H1 (cell line): Measurements from ENCODE around the gene ZSCAN10. TPM values are rescaled to one million over a fixed set of nuclear protein-coding genes. Genes with fewer than 3 reads are reported as not detected.

Experiments
- CTCF ChIA-PET: fragments of 300-600 bp; sonication (Branson Sonifier 250); formaldehyde crosslinking; loops from one replicate; lab custom pipeline; 2021; ENCODE audit not compliant: partially characterized antibody; lab: Charles Lee
- POLR2A ChIA-PET: fragments of 300-600 bp; sonication (Branson Sonifier 250); formaldehyde crosslinking; loops from one replicate; lab custom pipeline; 2021; ENCODE audit warnings: inconsistent platforms; ENCODE audit not compliant: partially characterized antibody; lab: Charles Lee
- DNase-seq, 2 experiments: peaks; one replicate each; pipeline versions ENCODE4 v3.0.0 to v3.0.0-alpha.2; 2010 to 2022; ENCODE audit warnings: low spot score in 2 of 2, low read depth in 1 of 2, mixed read lengths in 1 of 2
- FAIRE-seq: peaks from 2 replicates; lab custom pipeline; 2011; peaks lifted over from hg19 to GRCh38; lab: Jason Lieb, UNC
- H2AFZ ChIP-seq: 2 replicates; pipeline ENCODE4 v1.8.1; 2012; ENCODE audit warnings: low read length, inconsistent platforms
- H2AK5ac ChIP-seq: 2 replicates; pipeline ENCODE4 v1.6.1; 2013; ENCODE audit warnings: low read depth, low read length
- H2BK120ac ChIP-seq: replicated peaks from 2 replicates; pipeline ENCODE3; 2013; ENCODE audit warnings: low read depth, low read length, inconsistent platforms
- H2BK12ac ChIP-seq: 2 replicates; pipeline ENCODE4 v1.6.1; 2013; ENCODE audit warnings: low read depth, low read length
- H2BK15ac ChIP-seq: 2 replicates; pipeline ENCODE4 v1.6.1; 2013; ENCODE audit warnings: low read length
- H2BK20ac ChIP-seq: 2 replicates; pipeline ENCODE4 v1.6.1; 2013; ENCODE audit warnings: low read length
- H2BK5ac ChIP-seq: 2 replicates; pipeline ENCODE4 v1.6.1; 2013; ENCODE audit warnings: low read depth, low read length
- H3K14ac ChIP-seq: 2 replicates; pipeline ENCODE4 v1.6.1; 2013; ENCODE audit warnings: inconsistent platforms; ENCODE audit not compliant: insufficient read length
- H3K18ac ChIP-seq: 2 replicates; pipeline ENCODE4 v1.6.1; 2013; ENCODE audit warnings: low read length; ENCODE audit errors: extremely low read depth
- H3K23ac ChIP-seq: 2 replicates; pipeline ENCODE4 v1.6.1; 2013; ENCODE audit warnings: inconsistent platforms; ENCODE audit not compliant: insufficient read length
- H3K23me2 ChIP-seq: 2 replicates; pipeline ENCODE4 v1.6.1; 2013; ENCODE audit warnings: low read depth, low read length
- H3K27ac ChIP-seq: 2 replicates; pipeline ENCODE4 v1.6.1; 2011; ENCODE audit warnings: low read depth, low read length, inconsistent platforms
- H3K27me3 ChIP-seq, 4 experiments: replicated peaks in 1 of 4; 1 replicate in 1 of 4; 2 replicates in 3 of 4; pipeline versions ENCODE4 v1.6.1 to v1.8.1; 2011 to 2013; ENCODE audit warnings: low read length in 3 of 4, mild to moderate bottlenecking in 3 of 4, inconsistent platforms in 2 of 4, mixed read lengths in 2 of 4, moderate library complexity in 1 of 4; ENCODE audit not compliant: control insufficient read depth in 3 of 4, insufficient read depth in 3 of 4; ENCODE audit errors: extremely low read depth in 1 of 4
- H3K36me3 ChIP-seq, 4 experiments: 2 replicates each; pipeline versions ENCODE4 v1.6.1 to v1.8.1; 2011 to 2013; ENCODE audit warnings: mild to moderate bottlenecking in 4 of 4, low read length in 3 of 4, moderate library complexity in 2 of 4, control low read depth in 1 of 4, inconsistent platforms in 1 of 4; ENCODE audit not compliant: insufficient read depth in 4 of 4, control insufficient read depth in 2 of 4
- H3K4ac ChIP-seq: replicated peaks from 2 replicates; pipeline ENCODE3; 2013; ENCODE audit warnings: low read length, low read depth, mixed read lengths, inconsistent platforms; ENCODE audit not compliant: insufficient read length
- H3K4me1 ChIP-seq, 4 experiments: replicated peaks in 1 of 4; 1 replicate in 1 of 4; 2 replicates in 3 of 4; pipeline versions ENCODE4 v1.6.1 to v1.8.1; 2011 to 2013; ENCODE audit warnings: low read length in 3 of 4, inconsistent platforms in 2 of 4, mixed read lengths in 1 of 4; ENCODE audit not compliant: insufficient read depth in 4 of 4, control insufficient read depth in 3 of 4
- H3K4me2 ChIP-seq, 2 experiments: 2 replicates each; pipeline versions ENCODE4 v1.6.1 to v1.8.1; 2011 to 2013; ENCODE audit warnings: low read depth in 2 of 2, low read length in 2 of 2, control low read depth in 1 of 2, inconsistent platforms in 1 of 2, mild to moderate bottlenecking in 1 of 2; ENCODE audit not compliant: insufficient read depth in 1 of 2
- H3K4me3 ChIP-seq, 4 experiments: fragments of 200-600, 300-600 bp in 1 of 4; sonication (generic), shearing (Covaris generic), sonication (Bioruptor Twin) in 1 of 4; 2 replicates each; pipeline versions ENCODE4 v1.5.1 to v1.8.1; 2011 to 2016; ENCODE audit warnings: low read length in 4 of 4, low read depth in 3 of 4, control low read depth in 2 of 4, inconsistent platforms in 2 of 4, mild to moderate bottlenecking in 2 of 4, mixed read lengths in 1 of 4, moderate library complexity in 1 of 4; ENCODE audit not compliant: insufficient read depth in 2 of 4; ENCODE audit errors: extremely low read depth in 1 of 4
- H3K56ac ChIP-seq: replicated peaks from 2 replicates; pipeline ENCODE3; 2013; ENCODE audit warnings: low read depth, mild to moderate bottlenecking, mixed read lengths, low read length, inconsistent platforms; ENCODE audit not compliant: insufficient read length
- H3K79me1 ChIP-seq: 2 replicates; pipeline ENCODE4 v1.6.1; 2013; ENCODE audit warnings: low read depth, low read length, control low read depth
- H3K79me2 ChIP-seq, 2 experiments: 2 replicates each; pipeline versions ENCODE4 v1.6.1 to v1.8.1; 2012 to 2013; ENCODE audit warnings: low read length in 2 of 2, mild to moderate bottlenecking in 2 of 2, inconsistent platforms in 1 of 2; ENCODE audit not compliant: insufficient read depth in 2 of 2, control insufficient read depth in 1 of 2
- H3K9ac ChIP-seq, 4 experiments: replicated peaks in 1 of 4; 1 replicate in 1 of 4; 2 replicates in 3 of 4; pipeline versions ENCODE4 v1.6.1 to v1.8.1; 2011 to 2013; ENCODE audit warnings: low read depth in 3 of 4, low read length in 3 of 4, control low read depth in 2 of 4, mild to moderate bottlenecking in 2 of 4, moderate library complexity in 2 of 4, inconsistent platforms in 1 of 4; ENCODE audit errors: extremely low read depth in 1 of 4
- H3K9me3 ChIP-seq, 2 experiments: 2 replicates each; pipeline versions ENCODE4 v1.6.1 to v1.8.1; 2012 to 2013; ENCODE audit warnings: mild to moderate bottlenecking in 2 of 2, moderate library complexity in 2 of 2, control low read depth in 1 of 2, inconsistent platforms in 1 of 2, low read depth in 1 of 2, low read length in 1 of 2, mixed read lengths in 1 of 2; ENCODE audit not compliant: insufficient read depth in 2 of 2
- H4K20me1 ChIP-seq, 2 experiments: replicated peaks in 1 of 2; 2 replicates each; pipeline versions ENCODE3 to v1.8.1; 2011 to 2013; ENCODE audit warnings: inconsistent platforms in 2 of 2, low read length in 2 of 2, mild to moderate bottlenecking in 1 of 2; ENCODE audit not compliant: insufficient read depth in 2 of 2, control insufficient read depth in 1 of 2
- H4K5ac ChIP-seq: 2 replicates; pipeline ENCODE4 v1.6.1; 2013; ENCODE audit warnings: low read length, low read depth, mixed read lengths, inconsistent platforms; ENCODE audit not compliant: insufficient read length
- H4K8ac ChIP-seq: 2 replicates; pipeline ENCODE4 v1.8.0; 2013; ENCODE audit warnings: mild to moderate bottlenecking, moderate library complexity, low read length, inconsistent platforms; ENCODE audit not compliant: insufficient read depth; ENCODE audit errors: extremely low read depth
- H4K91ac ChIP-seq: replicated peaks from 2 replicates; pipeline ENCODE3; 2013; ENCODE audit warnings: low read length, mixed read lengths, inconsistent platforms; ENCODE audit not compliant: insufficient read length
- BRCA1 ChIP-seq: IDR thresholded peaks from 2 replicates; pipeline ENCODE4 v1.6.1; 2012; ENCODE audit warnings: low read depth, low read length, improper control_type of control experiment
- MAFK ChIP-seq: IDR thresholded peaks from 2 replicates; pipeline ENCODE4 v1.6.1; 2012; ENCODE audit warnings: low read depth, mild to moderate bottlenecking, improper control_type of control experiment, low read length
- POU5F1 ChIP-seq: IDR thresholded peaks from 2 replicates; pipeline ENCODE4 v1.6.1; 2011; ENCODE audit warnings: low read depth, mild to moderate bottlenecking, low read length, moderate library complexity
- TBP ChIP-seq: IDR thresholded peaks from 2 replicates; pipeline ENCODE4 v1.6.1; 2011; ENCODE audit warnings: low read depth, low read length, improper control_type of control experiment
- TCF12 ChIP-seq: IDR thresholded peaks from 2 replicates; pipeline ENCODE4 v1.6.1; 2011; ENCODE audit warnings: low read depth, mild to moderate bottlenecking, low read length
- USF2 ChIP-seq: IDR thresholded peaks from 2 replicates; pipeline ENCODE4 v1.6.1; 2011; ENCODE audit warnings: low read length, improper control_type of control experiment
- WGBS, 2 experiments: shearing (Covaris generic) in 1 of 2; methylation state at CpG; one replicate each; pipeline versions ENCODE4 v1.1.6 to v1.1.7; 2013 to 2015; ENCODE audit warnings: low lambda C conversion rate in 2 of 2, mixed read lengths in 2 of 2, inconsistent platforms in 1 of 2, low coverage in 1 of 2, missing lambda C conversion rate in 1 of 2; ENCODE audit not compliant: insufficient replicate concordance in 2 of 2, insufficient coverage in 1 of 2, insufficient read length in 1 of 2; ENCODE audit errors: extremely low coverage in 1 of 2, missing lambda C conversion rate in 1 of 2; 5-methylcytosine and 5-hydroxymethylcytosine counted together
- polyA plus RNA-seq, 7 experiments: library from polyadenylated mRNA; depleted of rRNA in 3 of 7; stranded (reverse) in 5 of 7; unstranded in 2 of 7; fragments of >200 nt in 5 of 7; fragments of 200-250 nt in 2 of 7; gene quantifications; 1 replicate in 5 of 7; 2 replicates in 1 of 7; 4 replicates in 1 of 7; pipeline versions ENCODE4 v1.2.1 to v1.2.3, GENCODE V29; 2011 to 2013; ENCODE audit warnings: missing spikeins in 2 of 7, mixed read lengths in 2 of 7
- total RNA-seq: library from RNA; stranded (reverse); fragmentation: NEBNext Ultra II Directional; extraction: Animal tissue kit (Norgen Biotek cat#: 25700); gene quantifications from 2 replicates; pipeline ENCODE4 v1.2.1, GENCODE V29; 2021

Gene ZSCAN10
- total and polyA plus RNA-seq, 2 of the 8 experiments (the other 6 are each of a cell fraction or from before 2014, with no cell fraction given), result 209 to 314 TPM

DNA sequence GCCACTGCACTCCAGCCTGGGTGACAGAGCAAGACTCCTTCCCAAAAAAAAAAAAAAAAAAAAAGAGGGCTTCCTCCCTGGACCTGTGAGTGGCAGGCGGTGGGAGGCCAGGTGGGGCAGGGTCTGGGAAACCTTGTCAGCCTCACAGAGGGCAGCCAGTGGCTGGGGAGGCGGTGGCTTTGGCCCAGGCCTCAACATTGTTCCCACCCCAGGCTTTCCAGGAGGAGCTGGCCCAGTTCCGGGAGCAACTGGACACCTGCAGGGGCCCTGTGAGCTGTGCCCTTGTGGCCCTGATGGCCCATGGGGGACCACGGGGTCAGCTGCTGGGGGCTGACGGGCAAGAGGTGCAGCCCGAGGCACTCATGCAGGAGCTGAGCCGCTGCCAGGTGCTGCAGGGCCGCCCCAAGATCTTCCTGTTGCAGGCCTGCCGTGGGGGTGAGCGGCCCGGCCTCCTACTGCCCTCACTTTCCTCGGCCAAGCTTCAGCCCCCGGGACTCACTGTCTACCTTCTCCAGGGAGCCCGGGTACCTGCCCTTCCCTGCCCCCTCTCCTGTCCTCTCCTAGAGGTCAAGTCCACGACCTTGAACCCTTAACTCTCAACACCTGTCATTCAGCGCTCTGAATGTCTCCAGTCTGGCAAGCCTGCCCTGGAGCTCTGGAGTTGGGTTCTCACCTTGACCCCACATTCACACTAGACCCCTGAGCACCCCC, 48.1 kb upstream of the ZSCAN10 start:
- H4K91ac ChIP-seq, result no peak overlapping the region
- no peak overlapping the region for H3K4me2 ChIP-seq
- peaks cover 0 to 18% (median 12%) of the 10 kb centered on the region in 4 experiments; a peak in 5 of 7 replicates for H3K27me3 ChIP-seq
- H3K14ac ChIP-seq, result no peak overlapping the region
- H2AFZ ChIP-seq, result no peak overlapping the region
- peaks cover 0 to 5% (median 3%) of the 10 kb centered on the region in 4 experiments; a peak in 4 of 7 replicates for H3K4me1 ChIP-seq
- H2BK15ac ChIP-seq, result no peak overlapping the region
- no peak overlapping the region for H2BK120ac ChIP-seq
- no peak overlapping the region for H3K18ac ChIP-seq
- CTCF ChIA-PET, result interaction anchor here (1.1 to 10.9 kb wide), 7 partner anchors 16 to 115 kb away, joined by 3 to 174 read pairs (median 7); partner anchors contain the start of genes ZNF205 and ZNF213
- no peaks in the 10 kb centered on the region for H3K36me3 ChIP-seq
- H2BK12ac ChIP-seq, result no peak overlapping the region
- TF ChIP-seq TCF12 (no peak), USF2 (no peak), MAFK (no peak), BRCA1 (no peak), POU5F1 (no peak), TBP (no peak)
- peaks cover 0 to 2% of the 10 kb centered on the region in 2 experiments for H4K20me1 ChIP-seq
- no peak overlapping the region for H3K4me3 ChIP-seq
- H2AK5ac ChIP-seq, result no peak overlapping the region
- DNase-seq (no peak), FAIRE-seq (no peak)
- POLR2A ChIA-PET, result interaction anchor here (0.9 to 8.6 kb wide), 10 partner anchors 9 to 127 kb away, joined by 3 to 69 read pairs (median 5); partner anchors contain the start of genes TNFRSF12A, ZNF213 and ZSCAN10
- no peaks in the 10 kb centered on the region for H3K9me3 ChIP-seq
- H3K79me1 ChIP-seq, result no peaks in the 10 kb centered on the region
- 91% methylated on average over 16 of the region's 16 CpGs; no CpG with 5 or more reads in 1 of the 2 experiments for WGBS, 2 experiments
- no peak overlapping the region for H2BK5ac ChIP-seq
- H3K23me2 ChIP-seq, result peaks cover 10% of the 10 kb centered on the region; the same call in 1 of the 2 replicates
- no peak overlapping the region for H3K4ac ChIP-seq
- H3K79me2 ChIP-seq, result no peaks in the 10 kb centered on the region
- H4K5ac ChIP-seq, result no peak overlapping the region
- no peak overlapping the region for H4K8ac ChIP-seq
- H3K56ac ChIP-seq, result no peak overlapping the region
- H3K27ac ChIP-seq, result no peak overlapping the region
- no peak overlapping the region for H3K9ac ChIP-seq
- no peak overlapping the region for H3K23ac ChIP-seq
- no peak overlapping the region for H2BK20ac ChIP-seq
